GM12878 (cell line): ENCODE results near the gene MRAS.

Source experiments
- CBX5 ChIP-seq: sonication (generic); IDR thresholded peaks from 2 replicates; pipeline ENCODE4 v1.6.1; 2016; ENCODE audit warnings: low read depth, moderate library complexity, mild to moderate bottlenecking, inconsistent platforms
- HDAC2 ChIP-seq: fragments of 200-600 bp; sonication (generic); IDR thresholded peaks from 2 replicates; pipeline ENCODE4 v1.6.1; 2017
- NR2C2 ChIP-seq: IDR thresholded peaks from 2 replicates; pipeline ENCODE4 v1.6.1; 2011; ENCODE audit warnings: borderline replicate concordance, low read depth; ENCODE audit not compliant: control insufficient read depth, insufficient read length
- POLR2AphosphoS5 ChIP-seq: IDR thresholded peaks from 2 replicates; pipeline ENCODE4 v1.6.1; 2011; ENCODE audit warnings: mild to moderate bottlenecking, low read length, inconsistent platforms
- TF ChIP-seq, protein P1 (sequence below), 3 experiments: IDR thresholded peaks in 2 of 3; conservative IDR thresholded peaks in 1 of 3; 2 replicates each; pipeline ENCODE4 v1.5.1; 2011; ENCODE audit warnings: low read depth in 3 of 3, low read length in 3 of 3, mild to moderate bottlenecking in 3 of 3, control low read depth in 2 of 3, moderate library complexity in 2 of 3, inconsistent platforms in 1 of 3, mixed read lengths in 1 of 3; ENCODE audit not compliant: control insufficient read depth in 2 of 3, insufficient read depth in 1 of 3; ENCODE audit errors: extremely low read depth in 1 of 3
- TF ChIP-seq, protein P2 (sequence below): IDR thresholded peaks from 2 replicates; pipeline ENCODE4 v1.6.1; 2011; ENCODE audit warnings: low read depth, mild to moderate bottlenecking, low read length, moderate library complexity, borderline replicate concordance; ENCODE audit errors: extremely low read depth

DNA sequence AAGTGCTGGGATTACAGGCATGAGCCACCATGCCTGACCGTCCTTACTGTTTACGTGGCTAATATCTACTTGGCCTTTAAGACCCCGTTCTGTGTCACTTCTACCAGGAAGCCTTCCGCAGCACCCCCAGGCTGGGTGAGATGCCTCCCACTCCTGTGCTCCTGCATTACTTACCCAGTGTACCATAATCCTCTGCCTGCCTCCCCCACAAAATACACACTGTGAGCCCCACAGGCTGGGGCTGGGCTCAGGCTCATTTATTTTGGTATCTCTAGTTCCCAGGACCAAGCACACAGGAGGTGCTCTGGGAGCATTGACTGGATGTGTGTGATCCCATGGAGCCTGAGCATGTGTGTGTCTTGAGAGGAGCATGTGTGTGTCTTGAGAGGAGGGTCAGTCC is 14.9 kb downstream of the MRAS start:
- TF ChIP-seq CBX5, result no peak
- no peak for TF ChIP-seq NR2C2
- TF ChIP-seq, protein P1, sequence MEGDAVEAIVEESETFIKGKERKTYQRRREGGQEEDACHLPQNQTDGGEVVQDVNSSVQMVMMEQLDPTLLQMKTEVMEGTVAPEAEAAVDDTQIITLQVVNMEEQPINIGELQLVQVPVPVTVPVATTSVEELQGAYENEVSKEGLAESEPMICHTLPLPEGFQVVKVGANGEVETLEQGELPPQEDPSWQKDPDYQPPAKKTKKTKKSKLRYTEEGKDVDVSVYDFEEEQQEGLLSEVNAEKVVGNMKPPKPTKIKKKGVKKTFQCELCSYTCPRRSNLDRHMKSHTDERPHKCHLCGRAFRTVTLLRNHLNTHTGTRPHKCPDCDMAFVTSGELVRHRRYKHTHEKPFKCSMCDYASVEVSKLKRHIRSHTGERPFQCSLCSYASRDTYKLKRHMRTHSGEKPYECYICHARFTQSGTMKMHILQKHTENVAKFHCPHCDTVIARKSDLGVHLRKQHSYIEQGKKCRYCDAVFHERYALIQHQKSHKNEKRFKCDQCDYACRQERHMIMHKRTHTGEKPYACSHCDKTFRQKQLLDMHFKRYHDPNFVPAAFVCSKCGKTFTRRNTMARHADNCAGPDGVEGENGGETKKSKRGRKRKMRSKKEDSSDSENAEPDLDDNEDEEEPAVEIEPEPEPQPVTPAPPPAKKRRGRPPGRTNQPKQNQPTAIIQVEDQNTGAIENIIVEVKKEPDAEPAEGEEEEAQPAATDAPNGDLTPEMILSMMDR (IDR thresholded peaks at IDR 0.05 in 2 of 3, conservative IDR thresholded peaks at IDR 0.05 in 1 of 3; ENCODE audit: control insufficient read depth in 2 of 3, extremely low read depth in 1 of 3, insufficient read depth in 1 of 3, low read depth in 3 of 3, low read length in 3 of 3), result no peak
- TF ChIP-seq HDAC2, result no peak
- TF ChIP-seq POLR2AphosphoS5, result no peak
- TF ChIP-seq, protein P2, sequence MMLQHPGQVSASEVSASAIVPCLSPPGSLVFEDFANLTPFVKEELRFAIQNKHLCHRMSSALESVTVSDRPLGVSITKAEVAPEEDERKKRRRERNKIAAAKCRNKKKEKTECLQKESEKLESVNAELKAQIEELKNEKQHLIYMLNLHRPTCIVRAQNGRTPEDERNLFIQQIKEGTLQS, result no peak
